Gastrocnemius medialis (tissue), 4 donors: ENCODE measurements around the gene KCNIP4.

Source experiments
- POLR2A ChIP-seq, 2 donors: fragments of 450-650 bp; IDR thresholded peaks; one replicate each; pipeline ENCODE4 v1.6.1; 2017; ENCODE audit warnings: antibody characterized with exemption in 2 of 2, mild to moderate bottlenecking in 2 of 2, moderate library complexity in 2 of 2
- TF ChIP-seq, protein P1 (sequence below), 5 experiments: fragments of 450-650 bp in 3 of 5; fragments of 200-600 bp in 2 of 5; sonication (generic) in 2 of 5; IDR thresholded peaks in 4 of 5; conservative IDR thresholded peaks in 1 of 5; 1 replicate in 4 of 5; 2 replicates in 1 of 5; pipeline ENCODE4 v1.5.1; 2016 to 2019; ENCODE audit warnings: antibody characterized with exemption in 5 of 5, mild to moderate bottlenecking in 3 of 5, moderate library complexity in 3 of 5

DNA sequence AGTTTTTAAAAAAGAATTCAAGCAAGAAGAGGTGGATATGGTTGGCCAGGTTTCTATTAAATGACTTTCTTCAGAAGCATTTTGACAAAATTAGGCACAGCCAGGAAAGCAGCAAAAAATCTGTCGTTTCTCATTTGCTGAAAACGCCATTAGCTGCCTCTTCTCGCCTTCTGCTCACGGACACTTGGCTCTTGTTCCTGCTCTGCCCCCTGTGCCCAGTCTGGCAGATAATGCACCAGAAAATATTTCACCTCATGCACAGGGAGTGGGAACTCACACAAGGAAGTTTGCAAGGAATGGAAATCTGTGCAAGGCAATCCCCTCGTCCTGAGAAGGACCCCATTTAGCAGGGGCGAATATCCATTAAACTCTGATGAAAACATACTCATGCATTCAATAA lies 988.3 kb downstream of the KCNIP4 start:
- TF ChIP-seq, protein P1, sequence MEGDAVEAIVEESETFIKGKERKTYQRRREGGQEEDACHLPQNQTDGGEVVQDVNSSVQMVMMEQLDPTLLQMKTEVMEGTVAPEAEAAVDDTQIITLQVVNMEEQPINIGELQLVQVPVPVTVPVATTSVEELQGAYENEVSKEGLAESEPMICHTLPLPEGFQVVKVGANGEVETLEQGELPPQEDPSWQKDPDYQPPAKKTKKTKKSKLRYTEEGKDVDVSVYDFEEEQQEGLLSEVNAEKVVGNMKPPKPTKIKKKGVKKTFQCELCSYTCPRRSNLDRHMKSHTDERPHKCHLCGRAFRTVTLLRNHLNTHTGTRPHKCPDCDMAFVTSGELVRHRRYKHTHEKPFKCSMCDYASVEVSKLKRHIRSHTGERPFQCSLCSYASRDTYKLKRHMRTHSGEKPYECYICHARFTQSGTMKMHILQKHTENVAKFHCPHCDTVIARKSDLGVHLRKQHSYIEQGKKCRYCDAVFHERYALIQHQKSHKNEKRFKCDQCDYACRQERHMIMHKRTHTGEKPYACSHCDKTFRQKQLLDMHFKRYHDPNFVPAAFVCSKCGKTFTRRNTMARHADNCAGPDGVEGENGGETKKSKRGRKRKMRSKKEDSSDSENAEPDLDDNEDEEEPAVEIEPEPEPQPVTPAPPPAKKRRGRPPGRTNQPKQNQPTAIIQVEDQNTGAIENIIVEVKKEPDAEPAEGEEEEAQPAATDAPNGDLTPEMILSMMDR (IDR thresholded peaks at IDR 0.05 in 4 of 5, conservative IDR thresholded peaks at IDR 0.05 in 1 of 5): no peak
- no peak for TF ChIP-seq POLR2A (IDR thresholded peaks at IDR 0.05)
